H9 (cell line): ENCODE results near the gene RBFOX2. TPM values are rescaled to one million over a fixed set of nuclear protein-coding genes. Genes with fewer than 3 reads are reported as not detected.

ENCODE experiments used
- DNase-seq: peaks from one replicate; pipeline ENCODE4 v3.0.0-alpha.2; 2017
- H2AFZ ChIP-seq: one replicate; pipeline ENCODE4 v1.6.1; 2013; ENCODE audit warnings: mild to moderate bottlenecking, low read length, control low read depth, moderate library complexity
- H2AK5ac ChIP-seq: 2 replicates; pipeline ENCODE4 v1.6.1; 2013; ENCODE audit warnings: low read length, control low read depth, mixed read lengths; ENCODE audit not compliant: insufficient read length
- H2BK120ac ChIP-seq: one replicate; pipeline ENCODE4 v1.6.1; 2013; ENCODE audit warnings: low read depth, mild to moderate bottlenecking, low read length, control low read depth, inconsistent platforms; ENCODE audit not compliant: poor library complexity, severe bottlenecking
- H2BK12ac ChIP-seq: 2 replicates; pipeline ENCODE4 v1.6.1; 2013; ENCODE audit warnings: low read length, control low read depth, mixed read lengths, low read depth; ENCODE audit not compliant: insufficient read length
- H2BK15ac ChIP-seq: 2 replicates; pipeline ENCODE4 v1.6.1; 2013; ENCODE audit warnings: low read depth, low read length, control low read depth
- H2BK20ac ChIP-seq: one replicate; pipeline ENCODE4 v1.6.1; 2013; ENCODE audit warnings: low read depth, mild to moderate bottlenecking, low read length, control low read depth, inconsistent platforms; ENCODE audit not compliant: poor library complexity, severe bottlenecking
- H2BK5ac ChIP-seq: 2 replicates; pipeline ENCODE4 v1.6.1; 2013; ENCODE audit warnings: low read length, control low read depth, mixed read lengths; ENCODE audit not compliant: insufficient read length
- H3K14ac ChIP-seq: 2 replicates; pipeline ENCODE4 v1.6.1; 2013; ENCODE audit warnings: low read length, control low read depth; ENCODE audit not compliant: insufficient read depth
- H3K18ac ChIP-seq: 2 replicates; pipeline ENCODE4 v1.6.1; 2013; ENCODE audit warnings: low read depth, mild to moderate bottlenecking, mixed read lengths, low read length, control low read depth; ENCODE audit not compliant: insufficient read length
- H3K23ac ChIP-seq: 2 replicates; pipeline ENCODE4 v1.6.1; 2013; ENCODE audit warnings: low read length, control low read depth, mixed read lengths, low read depth; ENCODE audit not compliant: insufficient read length
- H3K23me2 ChIP-seq: 2 replicates; pipeline ENCODE4 v1.6.1; 2013; ENCODE audit warnings: low read depth, mild to moderate bottlenecking, mixed read lengths, low read length, control low read depth; ENCODE audit not compliant: insufficient read length, poor library complexity, severe bottlenecking
- H3K27ac ChIP-seq: 2 replicates; pipeline ENCODE4 v1.5.1; 2013; ENCODE audit warnings: low read length, control low read depth, mixed read lengths, low read depth; ENCODE audit not compliant: insufficient read length
- H3K27me3 ChIP-seq: 2 replicates; pipeline ENCODE4 v1.6.1; 2013; ENCODE audit warnings: low read length, control low read depth, inconsistent platforms; ENCODE audit not compliant: insufficient read depth
- H3K4ac ChIP-seq: 2 replicates; pipeline ENCODE4 v1.6.1; 2013; ENCODE audit warnings: low read depth, mild to moderate bottlenecking, control low read depth, inconsistent platforms, low read length, moderate library complexity
- H3K4me1 ChIP-seq: 2 replicates; pipeline ENCODE4 v1.6.1; 2013; ENCODE audit warnings: low read length, control low read depth, inconsistent platforms; ENCODE audit not compliant: insufficient read depth
- H3K4me2 ChIP-seq: 2 replicates; pipeline ENCODE4 v1.6.1; 2013; ENCODE audit warnings: low read length, control low read depth, mixed read lengths; ENCODE audit not compliant: insufficient read length, insufficient read depth
- H3K56ac ChIP-seq: 2 replicates; pipeline ENCODE4 v1.6.1; 2013; ENCODE audit warnings: low read depth, mild to moderate bottlenecking, mixed read lengths, low read length, control low read depth; ENCODE audit not compliant: insufficient read length
- H3K79me1 ChIP-seq: 2 replicates; pipeline ENCODE4 v1.6.1; 2013; ENCODE audit warnings: low read depth, mild to moderate bottlenecking, moderate library complexity, low read length, control low read depth, inconsistent platforms; ENCODE audit not compliant: insufficient read depth, poor library complexity, severe bottlenecking
- H3K79me2 ChIP-seq: 2 replicates; pipeline ENCODE4 v1.6.1; 2013; ENCODE audit warnings: low read length, control low read depth, inconsistent platforms; ENCODE audit not compliant: insufficient read depth
- H3K9ac ChIP-seq: 2 replicates; pipeline ENCODE4 v1.6.1; 2013; ENCODE audit warnings: low read length, control low read depth, mixed read lengths; ENCODE audit not compliant: insufficient read length; ENCODE audit errors: extremely low read depth
- H3K9me3 ChIP-seq: one replicate; pipeline ENCODE4 v1.6.1; 2013; ENCODE audit warnings: low read depth, low read length, inconsistent platforms; ENCODE audit not compliant: control insufficient read depth
- H3T11ph ChIP-seq: one replicate; pipeline ENCODE4 v1.6.1; 2013; ENCODE audit warnings: mild to moderate bottlenecking, low read length, control low read depth, inconsistent platforms
- H4K20me1 ChIP-seq: one replicate; pipeline ENCODE4 v1.6.1; 2013; ENCODE audit not compliant: control insufficient read depth, insufficient read length, insufficient read depth
- H4K5ac ChIP-seq: 2 replicates; pipeline ENCODE4 v1.6.1; 2013; ENCODE audit warnings: low read depth, mild to moderate bottlenecking, mixed read lengths, low read length, control low read depth; ENCODE audit not compliant: insufficient read length
- H4K8ac ChIP-seq: replicated peaks from 2 replicates; pipeline ENCODE4 v1.6.1; 2013; ENCODE audit warnings: low read length, control low read depth, mixed read lengths, low read depth; ENCODE audit not compliant: insufficient read length
- H4K91ac ChIP-seq: 2 replicates; pipeline ENCODE4 v1.6.1; 2013; ENCODE audit warnings: low read depth, mild to moderate bottlenecking, moderate library complexity, mixed read lengths, low read length, control low read depth; ENCODE audit not compliant: insufficient read length
- H3K27ac Mint-ChIP-seq, 3 experiments: 2 replicates in 2 of 3; 3 replicates in 1 of 3; pipeline ENCODE4 v1.8.0; 2020 to 2021; ENCODE audit warnings: mixed read lengths in 3 of 3, mild to moderate bottlenecking in 1 of 3, moderate library complexity in 1 of 3
- H3K27me3 Mint-ChIP-seq: 2 replicates; pipeline ENCODE4 v1.8.0; 2021; ENCODE audit warnings: low read depth, mild to moderate bottlenecking, moderate library complexity, mixed read lengths
- H3K36me3 Mint-ChIP-seq, 3 experiments: 2 replicates in 2 of 3; 3 replicates in 1 of 3; pipeline ENCODE4 v1.8.0; 2020 to 2021; ENCODE audit warnings: low read depth in 3 of 3, mixed read lengths in 3 of 3; ENCODE audit not compliant: insufficient read depth in 1 of 3
- H3K4me1 Mint-ChIP-seq, 2 experiments: 2 replicates each; pipeline ENCODE4 v1.8.0; 2020; ENCODE audit warnings: mixed read lengths in 2 of 2
- H3K4me3 Mint-ChIP-seq, 2 experiments: 2 replicates in 1 of 2; 3 replicates in 1 of 2; pipeline ENCODE4 v1.8.0; 2020 to 2021; ENCODE audit warnings: mild to moderate bottlenecking in 2 of 2, mixed read lengths in 2 of 2, moderate library complexity in 1 of 2
- H3K9me3 Mint-ChIP-seq, 2 experiments: 2 replicates in 1 of 2; 3 replicates in 1 of 2; pipeline ENCODE4 v1.8.0; 2020; ENCODE audit warnings: mild to moderate bottlenecking in 2 of 2, mixed read lengths in 2 of 2, moderate library complexity in 1 of 2
- WGBS: extraction: QIAGEN DNeasy Blood & Tissue Kit; methylation state at CpG from one replicate; pipeline ENCODE4 v1.1.7; 2013; ENCODE audit warnings: missing lambda C conversion rate, low lambda C conversion rate, mixed read lengths; ENCODE audit not compliant: insufficient read length; ENCODE audit errors: extremely low coverage; 5-methylcytosine and 5-hydroxymethylcytosine counted together
- total RNA-seq: library from RNA; stranded (reverse); gene quantifications from 2 replicates; pipeline ENCODE4 v1.2.1, GENCODE V29; 2021
- TF ChIP-seq, protein P1 (sequence below): fragments of 200-600 bp; sonication (generic); conservative IDR thresholded peaks from 3 replicates; pipeline ENCODE4 v1.8.0; 2021; ENCODE audit warnings: antibody characterized with exemption, mild to moderate bottlenecking

RBFOX2 gene
- total RNA-seq, 1 experiment from 2014 or later: 84.7 TPM

- no peaks in the 10 kb centered on the region for H4K20me1 ChIP-seq
- Mint-ChIP-seq H3K4me1 (peaks cover 42 to 52% of the 10 kb centered on the region in 2 experiments), H3K27ac (no peak overlapping the region; a peak in 1 of 7 replicates)
These were observed 46.7 kb downstream of the RBFOX2 start for GRCh38 chr22:35981900-35982299.

More at GRCh38 chr22:35981900-35982299, 46.7 kb downstream of the RBFOX2 start:
- Histone ChIP-seq H3K4me1 (peaks cover 2% of the 10 kb centered on the region), H3K23ac (no peak overlapping the region), H2BK5ac (no peak overlapping the region), H3K79me2 (peaks cover 10% of the 10 kb centered on the region), H3K56ac (no peak overlapping the region), H3K4me2 (no peak overlapping the region), H3K27me3 (no peaks in the 10 kb centered on the region), H4K91ac (no peak overlapping the region), H2BK120ac (no peak overlapping the region), H3K9ac (no peak overlapping the region), H3K23me2 (no peaks in the 10 kb centered on the region), H3K79me1 (peaks cover 9% of the 10 kb centered on the region), H2BK20ac (no peak overlapping the region), H3K14ac (no peak overlapping the region), H3K4ac (no peak overlapping the region), H3K18ac (no peak overlapping the region), H2AFZ (no peak overlapping the region), H4K5ac (no peak overlapping the region), H3K27ac (no peak overlapping the region), H3K9me3 (no peaks in the 10 kb centered on the region), H2AK5ac (no peak overlapping the region), H4K8ac (no peak overlapping the region), H2BK15ac (no peak overlapping the region), H3T11ph (no peak overlapping the region), H2BK12ac (no peak overlapping the region)
- Mint-ChIP-seq H3K36me3 (peaks cover 0 to 5% (median 5%) of the 10 kb centered on the region in 3 experiments; a peak in 3 of 7 replicates), H3K9me3 (no peaks in the 10 kb centered on the region), H3K27me3 (no peaks in the 10 kb centered on the region), H3K4me3 (no peak overlapping the region)
- TF ChIP-seq, protein P1, sequence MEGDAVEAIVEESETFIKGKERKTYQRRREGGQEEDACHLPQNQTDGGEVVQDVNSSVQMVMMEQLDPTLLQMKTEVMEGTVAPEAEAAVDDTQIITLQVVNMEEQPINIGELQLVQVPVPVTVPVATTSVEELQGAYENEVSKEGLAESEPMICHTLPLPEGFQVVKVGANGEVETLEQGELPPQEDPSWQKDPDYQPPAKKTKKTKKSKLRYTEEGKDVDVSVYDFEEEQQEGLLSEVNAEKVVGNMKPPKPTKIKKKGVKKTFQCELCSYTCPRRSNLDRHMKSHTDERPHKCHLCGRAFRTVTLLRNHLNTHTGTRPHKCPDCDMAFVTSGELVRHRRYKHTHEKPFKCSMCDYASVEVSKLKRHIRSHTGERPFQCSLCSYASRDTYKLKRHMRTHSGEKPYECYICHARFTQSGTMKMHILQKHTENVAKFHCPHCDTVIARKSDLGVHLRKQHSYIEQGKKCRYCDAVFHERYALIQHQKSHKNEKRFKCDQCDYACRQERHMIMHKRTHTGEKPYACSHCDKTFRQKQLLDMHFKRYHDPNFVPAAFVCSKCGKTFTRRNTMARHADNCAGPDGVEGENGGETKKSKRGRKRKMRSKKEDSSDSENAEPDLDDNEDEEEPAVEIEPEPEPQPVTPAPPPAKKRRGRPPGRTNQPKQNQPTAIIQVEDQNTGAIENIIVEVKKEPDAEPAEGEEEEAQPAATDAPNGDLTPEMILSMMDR: no peak
- no peak for DNase-seq
- WGBS: no CpG with 5 or more reads among the region's 1 CpG
